ENCODE measurements around the gene ADO.

The ADO gene

DNA sequence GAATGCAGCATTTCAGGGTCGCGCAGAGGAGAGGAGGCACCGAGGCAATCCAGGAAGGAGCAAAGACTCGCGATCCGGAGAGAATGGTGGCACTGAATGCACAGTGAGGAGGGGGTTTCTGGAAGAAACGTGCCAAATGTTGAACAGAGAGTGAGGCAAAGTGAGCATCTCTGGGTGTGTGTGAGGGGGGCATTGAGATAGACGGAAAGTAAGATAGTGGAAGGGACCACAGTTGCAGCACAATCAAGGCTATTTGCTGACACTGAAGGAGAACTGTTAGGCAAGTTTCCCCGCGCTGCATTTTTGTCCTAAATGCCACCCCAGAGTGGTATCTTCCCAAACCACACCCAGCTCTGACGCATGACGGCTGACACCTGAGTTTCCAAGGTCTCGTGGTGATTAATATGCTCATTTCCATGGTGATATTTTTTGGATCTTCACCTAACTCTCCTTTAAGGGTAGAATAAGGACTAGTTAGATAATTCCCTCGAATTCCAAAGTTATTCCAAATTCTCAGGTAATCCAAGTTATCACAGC lies 14.4 kb upstream of the ADO start:
- Histone ChIP-seq H3K27ac (no peak overlapping the region), H3K4me3 (no peak overlapping the region)

DNA sequence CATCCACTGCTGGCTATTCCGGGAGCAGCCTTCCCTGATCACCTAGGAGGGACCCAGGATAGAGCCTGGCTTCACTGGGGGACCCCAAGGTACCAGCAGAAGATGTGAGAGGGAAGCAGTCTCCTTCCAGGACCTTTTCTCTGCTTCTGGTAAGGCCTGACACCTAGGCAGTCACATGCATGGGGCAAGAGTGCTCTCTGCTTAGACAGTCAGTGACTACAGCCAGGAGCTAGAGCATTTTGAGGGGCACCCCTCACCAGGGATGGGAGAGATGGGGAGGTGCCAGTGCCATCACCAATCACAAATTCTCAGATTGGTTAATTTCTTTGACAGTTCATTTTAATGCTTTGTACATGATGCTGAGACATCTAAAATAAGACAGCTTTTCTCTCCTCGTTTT lies 13.9 kb upstream of the ADO start:
- no peak overlapping the region for H3K27ac ChIP-seq
- H3K4me3 ChIP-seq, result no peak overlapping the region

GRCh38 chr10:62792261-62792660 lies 12.3 kb upstream of the ADO start:
- Histone ChIP-seq H3K27ac (no peak overlapping the region), H3K4me3 (no peak overlapping the region)

GRCh38 chr10:62794306-62794705 lies 10.2 kb upstream of the ADO start:
- Histone ChIP-seq H3K4me3 (no peak overlapping the region), H3K27ac (no peak overlapping the region)

DNA sequence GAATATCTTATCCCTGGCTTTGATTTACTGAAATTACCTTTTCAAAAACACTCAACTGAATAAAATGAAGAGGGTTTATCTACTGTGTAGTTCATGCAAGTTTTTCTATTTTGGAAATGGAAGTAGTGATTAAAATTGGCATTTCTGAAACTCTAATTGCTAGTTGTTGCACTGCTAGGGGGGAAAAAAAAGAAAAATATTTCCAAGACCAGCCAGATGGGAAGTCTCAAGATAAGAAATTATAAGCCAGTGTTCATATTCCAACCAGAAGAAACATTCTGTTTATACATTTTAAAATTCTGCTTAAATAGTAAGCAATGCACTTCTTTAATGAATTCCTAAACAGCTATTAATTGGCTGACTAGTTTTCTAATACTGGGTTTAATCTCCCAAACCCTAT lies 9.4 kb upstream of the ADO start:
- Histone ChIP-seq H3K27ac (no peak overlapping the region), H3K4me3 (no peak overlapping the region)

DNA sequence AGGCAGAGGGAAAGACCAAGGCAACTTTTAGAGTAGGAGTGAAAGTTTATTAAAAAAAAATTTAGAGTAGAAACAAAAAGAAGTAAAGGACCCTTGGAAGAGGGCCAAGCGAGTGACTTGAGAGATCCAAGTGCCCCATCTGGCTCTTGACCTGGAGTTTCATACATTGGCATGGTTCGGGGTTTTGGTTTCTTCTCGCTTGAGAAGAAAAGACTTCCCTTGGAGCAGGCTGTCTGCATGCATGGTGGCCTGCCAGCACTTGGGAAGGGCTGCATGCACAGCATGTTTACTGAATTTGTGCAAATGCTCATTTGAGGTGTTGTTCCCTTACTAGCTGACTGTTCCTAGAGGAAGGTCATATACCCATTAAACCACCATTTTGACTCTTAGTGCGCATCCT lies 8.8 kb upstream of the ADO start:
- Histone ChIP-seq H3K27ac (no peak overlapping the region), H3K4me3 (no peak overlapping the region)

DNA sequence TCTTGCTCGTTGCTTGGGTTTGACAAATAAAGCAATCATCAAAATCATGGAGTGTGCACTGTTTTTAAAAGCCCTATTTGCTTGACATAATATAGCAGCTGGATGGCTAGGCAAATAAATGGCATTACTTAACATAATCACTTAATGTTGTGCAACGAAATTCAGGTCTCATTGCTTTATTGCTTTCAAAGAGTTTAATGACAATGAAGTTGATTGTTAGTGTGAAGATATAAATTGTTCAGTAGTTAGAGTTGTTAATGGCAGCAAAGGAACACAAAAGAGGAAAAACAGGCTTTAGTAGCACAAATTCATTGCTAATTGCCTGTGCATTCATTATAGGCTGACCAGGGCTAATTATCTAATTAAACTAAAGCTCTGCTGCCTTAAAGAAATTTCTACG lies 7.6 kb upstream of the ADO start:
- Histone ChIP-seq H3K27ac (no peak overlapping the region), H3K4me3 (no peak overlapping the region)

- Histone ChIP-seq H3K4me3 (no peak overlapping the region), H3K27ac (no peak overlapping the region)
Measured at GRCh38 chr10:62801871-62802270, 2.6 kb upstream of the ADO start.

- peak overlapping the region; percentile 68 to 95 (median 75) for H3K4me3 ChIP-seq
Measured at GRCh38 chr10:62803724-62804355, 680 bp upstream of the ADO start.

DNA sequence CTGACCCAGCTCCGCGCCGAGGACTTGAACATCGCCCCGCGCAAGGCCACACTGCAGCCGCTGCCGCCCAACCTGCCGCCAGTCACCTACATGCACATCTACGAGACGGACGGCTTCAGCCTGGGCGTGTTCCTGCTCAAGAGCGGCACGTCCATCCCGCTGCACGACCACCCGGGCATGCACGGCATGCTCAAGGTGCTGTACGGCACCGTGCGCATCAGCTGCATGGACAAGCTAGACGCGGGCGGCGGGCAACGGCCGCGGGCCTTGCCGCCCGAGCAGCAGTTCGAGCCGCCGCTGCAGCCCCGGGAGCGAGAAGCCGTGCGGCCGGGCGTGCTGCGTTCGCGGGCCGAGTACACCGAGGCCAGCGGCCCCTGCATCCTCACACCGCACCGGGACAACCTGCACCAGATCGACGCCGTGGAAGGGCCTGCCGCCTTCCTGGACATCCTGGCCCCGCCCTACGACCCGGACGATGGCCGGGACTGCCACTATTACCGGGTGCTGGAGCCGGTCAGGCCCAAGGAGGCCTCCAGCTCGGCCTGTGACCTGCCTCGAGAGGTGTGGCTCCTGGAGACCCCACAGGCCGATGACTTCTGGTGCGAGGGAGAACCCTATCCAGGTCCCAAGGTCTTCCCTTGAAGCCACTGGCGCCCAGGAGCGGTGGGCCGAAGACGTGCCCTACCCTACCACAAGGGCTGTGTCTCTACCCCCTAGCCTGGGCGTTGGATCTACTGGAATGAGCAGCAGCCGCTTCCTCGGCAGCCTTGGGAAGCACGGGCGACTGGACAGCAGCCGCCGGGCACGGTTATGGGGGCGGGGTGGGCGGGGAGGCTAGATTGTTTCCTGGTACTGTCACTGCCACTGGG lies 945 bp downstream of the ADO start:
- Histone ChIP-seq H3K4me3 (peak overlapping the region; percentile 68 to 95 (median 75)), H3K27ac (peak overlapping the region; percentile 61 to 98 (median 95))

More at GRCh38 chr10:62803724-62804355, 680 bp upstream of the ADO start:
- H3K27ac ChIP-seq, result peak overlapping the region; percentile 61 to 98 (median 95)

DNA sequence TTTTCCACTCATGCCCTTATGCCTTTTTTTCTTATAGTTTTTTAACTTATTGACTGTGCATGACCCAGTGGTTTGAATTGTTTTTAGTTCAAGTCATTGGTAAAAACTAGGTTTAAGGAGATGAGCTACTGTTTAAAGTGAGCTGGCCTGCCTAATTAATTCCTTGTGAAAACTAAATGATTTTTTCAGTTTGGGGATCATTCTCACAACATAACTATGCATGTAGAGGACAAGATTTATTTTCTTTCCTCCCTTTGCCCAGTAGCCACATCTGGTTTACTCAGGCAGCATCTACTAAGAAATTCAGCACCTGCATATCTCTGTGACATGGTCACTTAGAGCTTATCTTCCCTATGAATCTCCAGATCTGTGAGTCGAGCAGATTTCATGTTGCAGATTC lies 1.7 kb downstream of the ADO start:
- peak overlapping the region; percentile 68 to 95 (median 75) for H3K4me3 ChIP-seq
- H3K27ac ChIP-seq, result peak overlapping the region in 7 of 21 experiments; percentile 89 to 96 (median 95)

DNA sequence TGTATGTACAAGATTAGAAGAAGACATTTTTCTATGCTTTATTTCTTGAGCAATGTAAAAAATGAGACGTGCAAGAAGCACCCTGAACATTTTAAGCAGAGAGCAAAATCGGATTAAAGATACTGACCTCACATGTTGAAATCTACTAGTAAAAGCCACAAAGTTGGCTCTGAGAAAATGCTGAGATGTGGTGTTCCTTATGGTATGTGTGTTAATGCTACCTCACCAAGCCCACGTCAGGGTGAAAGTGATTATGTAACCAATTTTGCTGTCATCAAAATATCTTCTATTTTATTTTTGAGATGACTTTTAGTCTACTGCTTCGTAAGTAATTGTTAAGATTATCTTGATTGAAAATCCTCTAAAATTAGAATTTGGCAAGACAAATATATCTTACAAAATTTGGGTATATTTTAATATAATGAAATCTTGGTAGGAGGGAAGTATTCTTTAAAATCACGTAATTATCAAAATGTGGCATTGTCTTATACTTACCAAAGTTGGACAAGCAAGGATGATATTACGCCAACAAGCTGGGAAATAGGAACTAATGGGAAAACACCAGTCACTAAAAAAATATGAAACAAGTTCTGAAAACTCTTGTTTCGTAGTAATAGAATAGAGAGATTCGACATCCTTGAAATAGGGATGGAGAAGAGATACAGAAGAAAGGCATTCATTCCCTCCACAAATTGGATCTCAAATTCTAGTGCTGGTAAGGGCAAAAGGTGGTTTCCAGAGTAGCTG lies 5.8 kb downstream of the ADO start:
- Histone ChIP-seq H3K27ac (no peak overlapping the region), H3K4me3 (no peak overlapping the region)

DNA sequence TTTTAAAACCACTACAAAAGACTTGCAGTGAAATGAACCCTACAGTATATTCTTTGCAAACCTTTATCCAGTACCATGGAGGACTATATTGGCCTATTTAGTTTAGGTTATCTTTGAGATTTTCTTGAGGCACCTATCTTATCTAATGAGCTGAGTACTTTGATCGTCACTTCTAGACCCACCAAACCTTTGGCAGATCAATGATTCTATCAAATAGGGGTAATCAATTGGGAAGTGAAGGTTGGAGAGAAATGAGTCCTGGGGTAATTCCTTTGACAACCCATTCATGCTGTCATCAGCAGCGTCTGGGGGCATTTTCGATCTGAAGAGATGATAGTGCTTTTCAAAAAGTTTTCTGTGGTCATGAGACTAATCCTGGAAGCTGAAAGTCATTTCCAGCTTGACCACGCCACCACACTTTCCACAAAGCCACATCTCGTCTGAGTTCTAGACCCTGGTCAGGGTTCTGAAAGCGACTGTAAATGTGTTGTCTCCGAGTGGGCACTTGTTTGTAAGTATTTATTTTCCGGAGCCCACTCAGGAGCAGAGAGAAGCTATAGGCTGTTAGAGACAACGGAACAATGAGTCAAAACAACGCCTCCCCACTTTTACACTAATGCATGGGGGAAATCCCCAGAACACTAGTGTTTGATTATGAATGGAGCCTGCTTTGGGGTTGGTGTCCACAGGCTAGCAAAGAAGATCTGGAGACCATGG lies 6.8 kb downstream of the ADO start:
- H3K4me3 ChIP-seq, result no peak overlapping the region

GRCh38 chr10:62812672-62813439 lies 8.3 kb downstream of the ADO start:
- H3K27ac ChIP-seq, result no peak overlapping the region
- peak overlapping the region in 2 of 7 experiments; percentile 9 to 80 for H3K4me3 ChIP-seq

More for the DNA sequence above, 6.8 kb downstream of the ADO start:
- no peak overlapping the region for H3K27ac ChIP-seq

GRCh38 chr10:62813453-62813852 lies 8.9 kb downstream of the ADO start:
- Histone ChIP-seq H3K4me3 (peak overlapping the region in 2 of 7 experiments; percentile 80 to 87), H3K27ac (no peak overlapping the region)

GRCh38 chr10:62813981-62814380 lies 9.5 kb downstream of the ADO start:
- Histone ChIP-seq H3K4me3 (peak overlapping the region in 5 of 7 experiments; percentile 3 to 87 (median 80)), H3K27ac (peak overlapping the region in 1 of 21 experiments; percentile 65)

- Histone ChIP-seq H3K4me3 (peak overlapping the region; percentile 69 to 87 (median 74)), H3K27ac (peak overlapping the region in 16 of 21 experiments; percentile 21 to 94 (median 70))
Measured at GRCh38 chr10:62814756-62815380, 10.3 kb downstream of the ADO start.
